ENCODE data around the gene ITGB1BP1. TPM values are rescaled to one million over a fixed set of nuclear protein-coding genes. Genes with fewer than 3 reads are reported as not detected.

Gene ITGB1BP1
- total and polyA plus RNA-seq, 7 donors, result 47.5 to 138 (median 85.9) TPM

DNA sequence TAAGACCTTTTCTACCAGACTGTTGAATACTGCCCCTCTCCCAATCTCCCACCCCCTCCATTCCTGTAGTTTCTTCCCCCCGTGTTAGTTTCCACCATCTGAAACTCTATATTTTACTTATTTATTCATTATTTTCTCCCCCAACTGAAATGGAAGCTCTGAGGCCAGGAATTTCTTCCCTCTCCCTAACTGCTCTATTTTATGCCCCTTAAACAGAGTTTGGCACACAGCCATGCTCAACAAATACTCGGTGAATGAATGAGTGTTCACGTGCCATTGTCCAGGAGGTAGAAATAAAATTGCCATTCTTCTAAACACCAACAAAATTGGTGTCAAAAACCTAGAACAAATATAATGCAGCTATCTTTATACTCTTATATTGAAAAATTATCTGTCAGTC, 5.6 kb downstream of the ITGB1BP1 start:
- 57 to 69% (median 59%) methylated on average over 3 of the region's 3 CpGs for WGBS, 3 donors
- DNase-seq, result no peak
- H3K4me3 ChIP-seq, result no peak overlapping the region
- no peaks in the 10 kb centered on the region for H3K27me3 ChIP-seq (ENCODE audit: insufficient read depth in 3 of 3, low read length in 2 of 3)
- H3K36me3 ChIP-seq (ENCODE audit: insufficient read depth in 1 of 2, low read depth in 1 of 2), result peaks cover 0 to 44% of the 10 kb centered on the region in 2 donors
- intact Hi-C loops (cut with DNase I), result no loop called here
- H3K9me3 ChIP-seq, result no peaks in the 10 kb centered on the region
- no peak overlapping the region for H3K27ac ChIP-seq
- no peak for ATAC-seq
- TF ChIP-seq, protein P1, sequence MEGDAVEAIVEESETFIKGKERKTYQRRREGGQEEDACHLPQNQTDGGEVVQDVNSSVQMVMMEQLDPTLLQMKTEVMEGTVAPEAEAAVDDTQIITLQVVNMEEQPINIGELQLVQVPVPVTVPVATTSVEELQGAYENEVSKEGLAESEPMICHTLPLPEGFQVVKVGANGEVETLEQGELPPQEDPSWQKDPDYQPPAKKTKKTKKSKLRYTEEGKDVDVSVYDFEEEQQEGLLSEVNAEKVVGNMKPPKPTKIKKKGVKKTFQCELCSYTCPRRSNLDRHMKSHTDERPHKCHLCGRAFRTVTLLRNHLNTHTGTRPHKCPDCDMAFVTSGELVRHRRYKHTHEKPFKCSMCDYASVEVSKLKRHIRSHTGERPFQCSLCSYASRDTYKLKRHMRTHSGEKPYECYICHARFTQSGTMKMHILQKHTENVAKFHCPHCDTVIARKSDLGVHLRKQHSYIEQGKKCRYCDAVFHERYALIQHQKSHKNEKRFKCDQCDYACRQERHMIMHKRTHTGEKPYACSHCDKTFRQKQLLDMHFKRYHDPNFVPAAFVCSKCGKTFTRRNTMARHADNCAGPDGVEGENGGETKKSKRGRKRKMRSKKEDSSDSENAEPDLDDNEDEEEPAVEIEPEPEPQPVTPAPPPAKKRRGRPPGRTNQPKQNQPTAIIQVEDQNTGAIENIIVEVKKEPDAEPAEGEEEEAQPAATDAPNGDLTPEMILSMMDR (IDR thresholded peaks at IDR 0.05), result no peak
- H3K4me1 ChIP-seq, result peaks cover 25% of the 10 kb centered on the region

DNA sequence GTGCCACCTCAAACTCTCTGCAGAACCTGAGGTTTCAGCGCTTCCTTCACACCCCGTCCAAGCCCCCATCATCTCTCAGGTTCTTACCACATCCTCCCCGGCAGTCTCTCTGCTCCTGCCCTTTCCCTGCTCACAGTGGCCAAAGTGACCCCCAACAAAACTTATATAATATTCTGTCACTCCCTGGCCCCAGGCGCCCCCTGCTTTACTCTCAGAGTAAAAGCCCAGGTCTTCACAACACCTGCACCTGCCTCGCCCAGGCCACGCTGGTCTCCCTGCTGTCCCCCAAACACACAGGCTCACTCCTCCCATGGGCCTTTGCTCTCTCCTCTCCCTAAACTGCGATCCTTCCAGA, 6.4 kb downstream of the ITGB1BP1 start:
- H3K27me3 ChIP-seq (ENCODE audit: insufficient read depth in 3 of 3, low read length in 2 of 3), result no peaks in the 10 kb centered on the region
- no peak for ATAC-seq
- peaks cover 0 to 52% of the 10 kb centered on the region in 2 donors for H3K36me3 ChIP-seq (ENCODE audit: insufficient read depth in 1 of 2, low read depth in 1 of 2)
- H3K9me3 ChIP-seq, result no peaks in the 10 kb centered on the region
- TF ChIP-seq, protein P1 (IDR thresholded peaks at IDR 0.05), result no peak
- 96 to 97% (median 96%) methylated on average over 7 of the region's 7 CpGs for WGBS, 3 donors
- no peak overlapping the region for H3K27ac ChIP-seq
- no peak overlapping the region for H3K4me3 ChIP-seq
- no peak for DNase-seq
- intact Hi-C loops (cut with DNase I), result no loop called here
- H3K4me1 ChIP-seq, result peaks cover 20% of the 10 kb centered on the region

DNA sequence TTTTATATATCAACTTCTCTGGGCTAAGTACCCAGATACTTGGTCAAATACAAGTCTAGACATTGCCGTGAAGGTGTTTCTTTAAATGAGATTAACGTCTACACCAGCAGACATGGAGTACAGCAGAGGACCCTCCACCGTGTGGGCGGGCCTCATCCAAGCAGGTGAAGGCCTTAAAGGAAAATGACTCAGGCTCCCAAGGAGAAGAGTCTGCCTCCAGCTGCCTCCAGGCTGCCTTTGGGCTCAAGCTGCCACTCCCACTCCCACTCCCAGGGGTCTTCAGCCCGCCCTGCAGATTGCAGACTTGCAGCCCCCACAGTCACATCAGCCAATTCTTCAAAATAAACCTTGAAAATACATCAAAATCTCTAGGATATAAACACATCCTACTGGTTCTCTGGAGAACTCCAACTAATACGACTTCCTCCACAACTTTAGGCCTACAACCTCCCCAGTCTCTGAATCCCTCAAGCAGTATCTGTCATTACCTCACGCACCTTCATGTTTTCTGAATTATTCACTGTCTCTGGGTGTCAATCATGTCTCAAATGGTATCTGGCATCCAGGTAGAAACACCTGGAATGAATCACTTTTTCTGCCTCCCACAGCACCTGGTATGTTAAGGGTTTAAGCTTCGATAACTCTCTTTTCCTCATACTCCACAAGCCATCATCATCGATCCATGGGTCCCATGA, 6.9 kb downstream of the ITGB1BP1 start:
- H3K4me3 ChIP-seq, result no peak overlapping the region
- no peaks in the 10 kb centered on the region for H3K9me3 ChIP-seq
- H3K27me3 ChIP-seq (ENCODE audit: insufficient read depth in 3 of 3, low read length in 2 of 3), result no peaks in the 10 kb centered on the region
- no peak overlapping the region for H3K27ac ChIP-seq
- WGBS, 3 donors, result 82 to 87% (median 83%) methylated on average over 9 of the region's 9 CpGs
- TF ChIP-seq, protein P1 (IDR thresholded peaks at IDR 0.05), result no peak
- DNase-seq (no peak), ATAC-seq (no peak)
- peaks cover 14% of the 10 kb centered on the region for H3K4me1 ChIP-seq
- H3K36me3 ChIP-seq (ENCODE audit: insufficient read depth in 1 of 2, low read depth in 1 of 2), result peaks cover 0 to 57% of the 10 kb centered on the region in 2 donors
- intact Hi-C loops (cut with DNase I), result no loop called here

DNA sequence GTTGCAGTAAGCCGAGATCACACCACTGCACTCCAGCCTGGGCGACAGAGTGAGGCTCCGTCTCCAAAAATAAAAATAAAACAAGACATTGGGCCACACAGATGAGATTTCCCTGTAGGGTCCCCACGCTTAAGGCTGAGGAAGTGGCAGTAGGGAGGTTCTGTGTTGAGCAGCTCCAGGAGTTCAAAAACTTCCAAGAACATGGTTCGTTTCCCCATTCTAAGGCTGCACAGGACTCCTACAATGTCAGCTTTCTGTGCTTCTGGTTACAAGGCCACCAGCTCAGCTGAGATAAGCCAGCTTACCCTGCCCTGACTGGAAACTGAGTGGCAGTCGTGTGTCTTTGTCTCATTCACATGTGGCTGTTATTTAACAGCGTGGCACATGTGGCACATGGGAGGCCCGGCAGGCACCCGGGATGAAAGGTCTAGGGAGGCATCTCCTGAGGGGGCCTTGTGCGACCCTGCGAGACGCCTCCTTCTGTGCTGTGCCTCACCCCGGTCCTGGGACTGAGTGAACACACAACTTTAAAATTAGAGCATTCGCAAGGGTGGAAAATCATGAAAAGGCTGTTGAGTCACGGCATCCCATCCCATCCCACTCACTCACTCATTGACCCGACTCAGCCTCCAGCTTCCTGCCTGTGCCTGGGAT, 7.7 kb downstream of the ITGB1BP1 start:
- no peak overlapping the region for H3K27ac ChIP-seq
- no peak for ATAC-seq
- intact Hi-C loops (cut with DNase I), result no loop called here
- H3K36me3 ChIP-seq (ENCODE audit: insufficient read depth in 1 of 2, low read depth in 1 of 2), result peaks cover 0 to 65% of the 10 kb centered on the region in 2 donors
- no peaks in the 10 kb centered on the region for H3K27me3 ChIP-seq (ENCODE audit: insufficient read depth in 3 of 3, low read length in 2 of 3)
- 80 to 87% (median 85%) methylated on average over 16 of the region's 16 CpGs for WGBS, 3 donors
- no peak for DNase-seq
- H3K4me3 ChIP-seq, result no peak overlapping the region
- no peaks in the 10 kb centered on the region for H3K9me3 ChIP-seq
- H3K4me1 ChIP-seq, result peaks cover 12% of the 10 kb centered on the region
- TF ChIP-seq, protein P1 (IDR thresholded peaks at IDR 0.05), result no peak

Data from psoas muscle (tissue), 8 donors.